Limb (tissue), 2 donors: Measurements from ENCODE around the gene TOX4.
"Not testable (repeated sequence)": the region's sequence is repeated elsewhere in the genome, so short reads cannot be mapped to it uniquely, and the experiment has no call there.

Experiments
- DNase-seq, 2 donors: peaks; one replicate each; pipeline ENCODE4 v3.0.0-alpha.2; 2016; ENCODE audit errors: extremely low spot score in 2 of 2

The TOX4 gene

GRCh38 chr14:21534576-21534975 lies 57.6 kb downstream of the TOX4 start:
- no peak for DNase-seq

DNA sequence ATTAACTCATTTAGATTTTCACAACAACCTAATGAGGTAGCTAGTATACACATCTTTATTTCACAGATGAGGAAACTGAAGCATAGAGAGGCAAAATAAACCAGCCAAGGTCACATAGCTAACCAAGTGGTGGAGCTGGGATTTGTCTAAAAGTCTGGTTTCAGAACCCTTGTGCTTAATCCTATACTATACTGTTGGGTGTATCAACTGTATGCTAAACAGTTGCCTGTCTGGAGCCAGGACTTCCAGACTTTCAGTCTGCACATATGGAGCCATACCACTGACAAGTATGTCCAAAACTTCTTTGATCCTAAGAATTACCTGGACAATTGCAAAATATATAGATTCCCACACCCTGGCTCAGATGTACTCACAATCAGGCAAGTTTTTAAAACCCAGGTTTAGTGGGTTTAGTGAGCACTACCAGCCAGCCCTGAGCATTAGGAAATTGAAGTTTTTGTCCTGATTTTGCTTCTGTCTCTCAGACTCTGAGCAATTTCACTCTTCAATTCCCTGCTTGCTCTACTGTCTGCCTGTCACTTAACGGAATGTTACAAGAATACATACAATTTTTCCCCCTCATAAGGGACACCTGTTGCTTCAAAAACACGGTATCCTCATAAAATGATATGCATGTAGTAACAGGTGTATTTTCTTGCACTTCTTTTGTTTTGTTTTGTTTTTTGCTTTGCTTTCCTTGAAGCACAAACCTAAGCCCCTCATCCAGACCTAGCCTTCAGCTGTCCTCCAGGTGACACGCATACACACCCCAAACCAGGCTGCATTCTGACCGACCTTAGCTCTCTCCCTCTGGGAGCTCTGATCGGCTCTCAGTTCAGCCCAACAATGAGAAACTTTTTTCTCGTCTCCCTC lies 58.8 kb downstream of the TOX4 start:
- no peak for DNase-seq

DNA sequence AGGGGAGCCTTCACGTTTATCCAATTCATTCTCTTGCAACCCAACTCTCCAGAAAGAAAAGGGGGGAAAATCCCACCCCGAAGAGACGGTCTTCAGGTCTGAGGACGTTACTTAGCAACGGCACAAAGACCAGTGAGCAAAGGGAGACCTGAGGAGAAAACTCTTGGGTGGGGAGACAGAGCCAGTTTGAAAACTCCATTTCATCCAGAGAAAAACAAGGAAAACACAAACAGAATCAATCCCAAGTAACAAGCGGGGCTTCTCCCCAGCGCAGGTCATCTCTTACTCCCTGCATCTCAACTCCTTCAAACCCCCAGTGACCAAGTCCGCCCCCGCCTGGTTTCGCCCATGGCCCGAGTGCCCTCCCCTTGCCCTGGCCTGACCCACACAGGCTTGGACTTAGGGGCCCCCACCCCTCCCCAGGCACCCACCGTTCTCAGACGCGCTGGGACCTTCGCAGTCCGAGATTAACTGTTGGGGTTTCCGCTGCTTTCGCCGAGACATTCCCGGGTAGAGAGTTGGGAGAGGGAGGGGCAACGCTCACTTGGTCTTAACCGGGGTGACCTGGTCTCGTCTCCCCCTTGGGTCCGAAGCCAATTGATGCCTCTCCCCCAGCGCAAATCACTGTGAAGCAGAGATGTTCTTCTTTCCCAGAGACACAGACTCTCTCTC lies 59.6 kb downstream of the TOX4 start:
- peak in 1 of 2 donors; percentile 57 for DNase-seq

DNA sequence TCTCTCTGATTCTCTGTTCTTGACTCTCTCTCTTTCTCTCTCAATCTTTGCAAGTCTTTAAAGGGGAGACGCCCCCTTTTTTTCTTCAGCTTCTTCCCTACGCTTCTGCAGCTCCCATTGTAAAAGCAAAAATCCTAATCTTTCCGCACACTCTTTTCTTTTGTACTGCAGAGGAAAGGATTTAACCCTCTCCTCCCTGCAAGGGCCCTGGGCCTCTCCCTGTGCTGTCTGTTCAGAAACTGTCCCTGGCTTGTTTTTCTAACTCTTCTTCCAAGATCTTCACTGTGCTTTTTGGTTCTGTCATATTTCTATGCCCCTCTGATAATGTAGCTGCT lies 60.1 kb downstream of the TOX4 start:
- no peak for DNase-seq

DNA sequence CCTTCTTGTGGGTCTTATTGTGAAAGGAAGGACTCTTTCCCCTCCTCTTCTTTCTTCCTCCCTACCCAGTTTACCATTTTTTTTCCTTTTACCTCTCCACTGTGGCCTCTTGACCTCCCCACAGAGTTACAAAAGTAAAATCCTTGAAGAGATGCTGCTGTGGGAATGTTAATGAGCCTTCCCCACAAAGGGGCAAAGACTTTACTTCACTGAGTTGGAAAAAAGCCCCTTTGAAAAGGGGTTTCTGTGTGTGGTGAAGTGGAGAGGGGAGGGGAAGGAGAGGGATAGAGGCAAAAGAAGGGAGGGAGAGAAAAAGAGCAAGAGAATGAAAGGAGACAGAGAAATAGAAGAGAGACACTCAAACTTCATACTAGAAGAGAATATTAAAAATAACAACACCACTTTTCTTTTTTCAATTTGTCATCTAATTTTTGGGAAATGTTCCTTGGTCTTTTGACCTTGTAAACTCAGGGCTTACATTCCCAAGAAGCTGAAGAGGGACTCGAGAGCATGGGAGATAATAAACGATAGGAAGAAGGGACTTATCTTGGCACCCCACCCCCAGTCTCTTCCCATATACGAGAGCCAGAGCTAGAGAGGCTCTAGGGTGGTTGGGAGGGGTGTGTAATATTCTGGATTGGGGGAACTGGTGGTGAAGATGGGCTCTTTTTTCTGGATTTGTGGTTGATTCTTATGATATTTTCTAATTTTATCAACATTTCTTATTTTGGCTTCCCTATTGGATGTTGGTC lies 62.4 kb downstream of the TOX4 start:
- no peak for DNase-seq

- no peak for DNase-seq
Observed at GRCh38 chr14:21541413-21542074, 64.5 kb downstream of the TOX4 start.

GRCh38 chr14:21543521-21543960 lies 66.5 kb downstream of the TOX4 start:
- DNase-seq, result no peak

- no peak for DNase-seq
Observed at GRCh38 chr14:21543963-21544362, 67.0 kb downstream of the TOX4 start.

DNA sequence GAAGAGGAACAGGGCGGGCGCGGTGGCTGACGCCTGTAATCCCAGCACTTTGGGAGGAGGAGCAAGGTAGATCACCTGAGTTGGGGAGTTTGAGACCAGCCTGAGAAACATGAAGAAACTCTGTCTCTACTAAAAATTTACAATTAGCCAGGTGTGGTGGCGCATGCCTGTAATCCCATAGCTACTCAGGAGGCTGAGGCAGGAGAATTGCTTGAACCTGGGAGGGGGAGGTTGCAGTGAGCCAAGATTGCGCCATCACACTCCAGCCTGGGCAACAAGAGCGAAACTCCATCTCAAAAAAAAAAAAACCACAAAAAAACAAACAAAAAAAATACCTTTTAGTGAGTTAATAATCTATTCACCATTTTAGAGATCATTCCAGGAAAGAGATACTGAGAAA lies 67.6 kb downstream of the TOX4 start:
- not testable (repeated sequence) for DNase-seq
